C4-2B (cell line): ENCODE measurements around the gene GPX3.

Source experiments
- H3K27ac ChIP-seq: fragments of 450-650 bp; 2 replicates; pipeline ENCODE4 v1.5.1; 2017
- ZFX ChIP-seq: fragments of 450-650 bp; IDR thresholded peaks from 2 replicates; pipeline ENCODE4 v1.6.1; 2017
- TF ChIP-seq, protein P1 (sequence below): fragments of 450-650 bp; conservative IDR thresholded peaks from 2 replicates; pipeline ENCODE4 v1.5.1; 2017; ENCODE audit warnings: mild to moderate bottlenecking

Gene GPX3

DNA sequence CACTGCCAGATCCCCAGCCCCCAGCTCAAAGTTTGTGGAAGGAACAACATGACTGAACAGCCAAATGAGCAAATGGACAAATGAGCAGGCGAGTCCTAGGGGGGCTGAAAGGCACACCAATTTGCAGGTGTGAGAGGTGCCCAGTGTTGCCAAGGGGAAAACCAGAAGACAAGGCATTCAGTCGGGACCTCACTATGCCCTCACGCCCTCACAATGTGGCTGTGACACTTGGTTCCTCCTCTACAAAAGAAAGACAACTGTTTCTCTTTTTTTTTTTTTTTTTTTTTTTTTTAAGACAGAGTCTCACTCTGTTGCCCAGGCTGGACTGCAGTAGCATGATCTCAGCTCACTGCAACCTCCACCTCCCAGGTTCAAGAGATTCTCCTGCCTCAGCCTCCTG is 32.4 kb downstream of the GPX3 start:
- H3K27ac ChIP-seq, result no peak overlapping the region
- no peak for TF ChIP-seq ZFX
- TF ChIP-seq, protein P1, sequence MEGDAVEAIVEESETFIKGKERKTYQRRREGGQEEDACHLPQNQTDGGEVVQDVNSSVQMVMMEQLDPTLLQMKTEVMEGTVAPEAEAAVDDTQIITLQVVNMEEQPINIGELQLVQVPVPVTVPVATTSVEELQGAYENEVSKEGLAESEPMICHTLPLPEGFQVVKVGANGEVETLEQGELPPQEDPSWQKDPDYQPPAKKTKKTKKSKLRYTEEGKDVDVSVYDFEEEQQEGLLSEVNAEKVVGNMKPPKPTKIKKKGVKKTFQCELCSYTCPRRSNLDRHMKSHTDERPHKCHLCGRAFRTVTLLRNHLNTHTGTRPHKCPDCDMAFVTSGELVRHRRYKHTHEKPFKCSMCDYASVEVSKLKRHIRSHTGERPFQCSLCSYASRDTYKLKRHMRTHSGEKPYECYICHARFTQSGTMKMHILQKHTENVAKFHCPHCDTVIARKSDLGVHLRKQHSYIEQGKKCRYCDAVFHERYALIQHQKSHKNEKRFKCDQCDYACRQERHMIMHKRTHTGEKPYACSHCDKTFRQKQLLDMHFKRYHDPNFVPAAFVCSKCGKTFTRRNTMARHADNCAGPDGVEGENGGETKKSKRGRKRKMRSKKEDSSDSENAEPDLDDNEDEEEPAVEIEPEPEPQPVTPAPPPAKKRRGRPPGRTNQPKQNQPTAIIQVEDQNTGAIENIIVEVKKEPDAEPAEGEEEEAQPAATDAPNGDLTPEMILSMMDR, result no peak

DNA sequence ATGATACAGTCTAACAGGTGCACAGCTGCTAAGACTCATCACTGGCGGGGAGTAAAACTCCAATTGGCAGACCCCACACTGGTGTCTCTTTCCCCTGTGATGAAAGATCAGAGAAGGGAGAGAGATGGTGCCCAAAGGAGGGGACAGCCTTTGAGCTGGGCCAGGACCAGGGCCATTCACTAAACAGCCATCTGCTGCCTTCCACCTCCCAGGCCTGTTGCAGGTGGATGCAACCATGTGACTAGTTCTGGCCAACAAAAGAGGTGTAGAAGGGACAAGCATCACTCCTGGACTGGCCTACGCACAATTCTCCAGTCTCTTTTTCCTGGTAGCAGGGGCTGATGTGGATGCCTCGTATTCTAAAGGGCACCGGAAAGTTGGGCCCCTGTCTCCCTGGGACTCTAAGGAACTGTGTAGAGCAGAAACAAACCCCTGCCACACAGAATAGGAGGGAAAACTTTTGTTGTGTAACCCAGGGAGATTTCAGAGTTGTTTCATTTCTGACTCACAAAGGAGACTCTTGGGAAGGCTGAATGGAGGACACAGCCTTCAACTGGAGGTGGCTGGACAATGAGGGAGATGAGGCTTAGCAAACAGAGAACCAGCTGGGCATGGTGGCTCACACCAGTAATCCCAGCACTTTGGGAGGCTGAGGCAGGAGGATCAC is 33.5 kb downstream of the GPX3 start:
- no peak overlapping the region for H3K27ac ChIP-seq
- TF ChIP-seq, protein P1, result no peak
- TF ChIP-seq ZFX, result no peak

DNA sequence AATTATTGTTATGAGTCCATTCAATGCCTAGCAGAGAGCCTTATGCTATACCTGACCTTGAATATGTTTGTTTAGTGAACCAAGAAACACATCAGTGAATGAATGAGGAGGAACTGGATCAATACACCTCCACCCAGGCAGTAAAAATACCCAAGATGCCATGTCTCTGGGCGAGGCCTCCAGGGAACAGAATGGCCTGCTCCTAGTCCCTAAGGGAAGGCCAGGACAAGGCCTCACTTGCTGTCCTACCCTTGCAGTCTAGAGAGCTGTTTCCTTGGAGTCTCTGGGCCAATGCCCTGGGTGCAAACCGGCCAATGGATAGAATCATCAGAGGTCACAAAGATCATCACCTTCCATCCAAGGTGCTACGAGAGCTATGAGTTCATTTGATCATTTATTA is 34.3 kb downstream of the GPX3 start:
- no peak overlapping the region for H3K27ac ChIP-seq
- no peak for TF ChIP-seq ZFX
- TF ChIP-seq, protein P1, result no peak

DNA sequence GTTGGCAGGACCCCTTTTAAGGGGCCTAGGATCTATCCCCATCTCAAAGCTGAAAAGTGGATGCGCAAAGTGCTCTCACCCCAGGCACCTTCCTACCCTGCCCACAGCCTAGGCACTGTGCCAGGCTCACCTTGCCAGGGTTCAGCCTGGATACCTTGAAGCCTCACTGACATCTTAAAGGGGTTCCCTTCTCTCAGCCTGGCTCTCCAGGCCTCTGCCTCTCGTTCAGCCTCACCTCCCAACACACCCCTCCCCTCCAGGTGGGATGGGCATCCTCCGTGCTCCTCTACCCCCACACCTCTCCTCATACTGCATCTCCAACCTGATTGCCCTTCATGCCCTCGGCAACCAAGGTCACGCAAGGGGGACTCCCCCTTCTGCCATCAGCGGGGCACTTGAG is 34.9 kb downstream of the GPX3 start:
- TF ChIP-seq, protein P1, result no peak
- no peak for TF ChIP-seq ZFX
- no peak overlapping the region for H3K27ac ChIP-seq

DNA sequence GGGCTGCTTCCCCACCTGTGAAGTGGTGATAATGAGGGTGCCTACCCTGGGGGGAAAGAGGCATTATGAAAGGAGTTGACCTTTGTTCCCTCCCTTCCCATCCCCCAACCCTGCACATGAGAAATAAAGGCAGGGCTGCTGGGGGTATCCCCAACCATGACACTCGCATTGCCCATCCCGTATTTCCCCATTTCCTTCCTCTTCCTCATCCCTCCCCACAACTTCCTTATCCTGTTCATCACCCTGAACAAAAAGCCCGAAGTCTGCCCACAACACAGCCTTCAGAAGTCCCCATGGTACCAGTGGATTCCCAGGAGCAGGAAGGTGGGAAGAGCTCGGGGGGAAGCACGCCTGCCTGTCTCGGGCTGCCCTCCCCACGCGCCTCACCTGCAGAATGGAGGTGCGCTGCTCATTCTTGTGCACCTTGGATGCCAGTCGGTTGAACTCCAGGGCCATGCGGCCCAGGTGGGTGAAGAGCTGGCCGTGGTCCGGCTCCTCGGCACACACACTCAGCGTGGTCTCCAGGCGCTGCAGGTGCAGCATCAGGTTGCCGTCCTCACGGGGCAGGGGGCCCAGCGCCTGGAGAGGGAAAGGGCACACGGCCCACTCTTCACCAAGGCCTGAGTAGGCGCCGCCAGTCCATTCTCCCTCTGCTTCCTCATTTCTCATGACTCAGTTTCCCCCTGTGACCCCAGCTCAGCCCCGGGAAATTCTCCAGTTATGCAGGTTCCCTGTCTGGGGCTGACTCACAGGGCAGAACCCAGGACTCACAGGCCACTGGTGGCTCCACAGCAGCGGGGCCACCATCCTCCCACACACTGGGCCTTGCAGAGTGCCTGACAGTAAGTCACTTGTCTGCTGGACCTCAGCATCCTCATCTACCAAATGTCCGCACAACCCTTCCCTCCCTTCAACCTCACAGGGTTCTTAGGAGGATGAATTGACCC is 36.3 kb downstream of the GPX3 start:
- H3K27ac ChIP-seq, result no peak overlapping the region
- TF ChIP-seq ZFX, result no peak

DNA sequence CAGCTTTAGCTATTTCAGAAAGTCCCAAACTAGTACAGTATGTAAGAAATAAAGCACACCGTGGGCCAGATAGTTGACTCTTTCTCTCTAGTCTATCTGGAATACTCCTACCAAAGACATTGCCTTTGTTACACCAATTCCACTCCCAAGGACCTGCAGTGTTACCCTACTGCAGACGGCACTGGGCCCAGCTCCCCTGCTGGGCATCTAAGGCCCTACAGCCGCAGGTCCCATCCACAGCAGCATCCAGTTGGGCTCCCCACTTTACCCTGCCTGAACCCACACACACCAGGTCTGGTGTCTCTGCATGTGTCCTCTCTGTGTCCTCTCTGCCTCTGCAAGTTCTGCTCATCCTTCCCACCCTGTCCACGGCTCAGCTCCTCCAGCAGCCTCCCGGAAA is 37.9 kb downstream of the GPX3 start:
- no peak overlapping the region for H3K27ac ChIP-seq
- TF ChIP-seq, protein P1, result no peak
- no peak for TF ChIP-seq ZFX

DNA sequence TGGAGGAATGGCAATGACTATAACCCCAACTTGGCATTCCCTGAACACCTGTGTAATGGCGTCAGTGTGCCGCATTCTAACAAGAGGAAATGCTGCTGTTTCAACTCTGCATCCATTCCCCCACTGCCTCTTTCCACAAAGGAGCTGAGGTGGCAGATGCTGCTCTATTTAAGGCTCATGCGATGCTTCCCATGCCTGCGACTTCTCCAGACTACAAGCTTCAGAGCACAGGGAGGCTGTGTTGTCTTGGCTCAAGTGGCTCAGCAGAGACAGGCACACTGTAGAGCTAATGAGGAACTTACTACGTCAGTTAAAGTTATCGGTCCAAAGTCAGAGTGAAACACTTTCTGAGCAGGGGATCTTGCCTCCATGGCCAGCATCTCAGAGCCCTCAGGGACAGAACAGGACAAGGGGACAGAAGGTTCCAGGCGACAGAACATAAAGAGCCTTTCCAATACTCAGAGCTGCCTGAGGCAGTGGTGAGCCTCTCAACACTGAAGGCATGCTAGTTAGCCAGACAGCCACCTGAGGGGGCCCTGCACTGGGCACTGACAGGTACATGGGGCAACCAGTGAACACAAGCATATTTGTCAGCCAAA is 38.6 kb downstream of the GPX3 start:
- H3K27ac ChIP-seq, result no peak overlapping the region

More for the DNA sequence above, 38.6 kb downstream of the GPX3 start:
- TF ChIP-seq ZFX, result no peak
- TF ChIP-seq, protein P1, result no peak
